WI38 (cell line): Measurements from ENCODE around the gene RFLNA.

Experiments used
- H3K4me3 ChIP-seq: 2 replicates; pipeline ENCODE4 v1.5.1; 2011; ENCODE audit warnings: low read depth, mild to moderate bottlenecking, control low read depth, low read length
- CTCF ChIP-seq: IDR thresholded peaks from 2 replicates; pipeline ENCODE4 v1.5.1; 2012; ENCODE audit warnings: low read depth, mild to moderate bottlenecking, control low read depth, low read length

Gene RFLNA

GRCh38 chr12:124303579-124304313 is 8.9 kb downstream of the RFLNA start:
- TF ChIP-seq CTCF = no peak
- H3K4me3 ChIP-seq = no peak overlapping the region

GRCh38 chr12:124304314-124304790 is 9.5 kb downstream of the RFLNA start:
- no peak for TF ChIP-seq CTCF
- no peak overlapping the region for H3K4me3 ChIP-seq

GRCh38 chr12:124305136-124305535 is 10.2 kb downstream of the RFLNA start:
- no peak overlapping the region for H3K4me3 ChIP-seq
- no peak for TF ChIP-seq CTCF

- H3K4me3 ChIP-seq = no peak overlapping the region
- TF ChIP-seq CTCF = no peak
Observed at GRCh38 chr12:124305776-124306685, 11.1 kb downstream of the RFLNA start.

- no peak overlapping the region for H3K4me3 ChIP-seq
- TF ChIP-seq CTCF = no peak
Observed at GRCh38 chr12:124306686-124307555, 12.0 kb downstream of the RFLNA start.

GRCh38 chr12:124307556-124307825 is 12.6 kb downstream of the RFLNA start:
- no peak overlapping the region for H3K4me3 ChIP-seq
- TF ChIP-seq CTCF = no peak
